HepG2 (cell line): ENCODE results near the gene CACTIN.
"Not testable (repeated sequence)": the region's sequence is repeated elsewhere in the genome, so short reads cannot be mapped to it uniquely, and the experiment has no call there.

Experiments used
- CTCF ChIP-seq: sonication (generic); formaldehyde crosslinking; IDR thresholded peaks from 2 replicates; pipeline ENCODE4 v1.5.0; 2020; ENCODE audit warnings: mild to moderate bottlenecking, missing genetic modification reagents, moderate library complexity
- ISX ChIP-seq: sonication (generic); formaldehyde crosslinking; conservative IDR thresholded peaks from 2 replicates; pipeline ENCODE4 v1.5.0; 2020; ENCODE audit warnings: missing genetic modification reagents
- KDM5B ChIP-seq: sonication (generic); formaldehyde crosslinking; IDR thresholded peaks from 2 replicates; pipeline ENCODE4 v1.4.0; 2020; ENCODE audit warnings: missing genetic modification reagents, mild to moderate bottlenecking, borderline replicate concordance
- RFXANK ChIP-seq: IDR thresholded peaks from 2 replicates; pipeline ENCODE4 v1.6.1; 2016
- ZBTB7A ChIP-seq: sonication (generic); formaldehyde crosslinking; IDR thresholded peaks from 2 replicates; pipeline ENCODE4 v1.8.0; 2022; ENCODE audit warnings: mild to moderate bottlenecking, missing genetic modification reagents
- ZNF274 ChIP-seq: sonication (generic); formaldehyde crosslinking; IDR thresholded peaks from 2 replicates; pipeline ENCODE4 v1.5.1; 2020; ENCODE audit warnings: mild to moderate bottlenecking, missing genetic modification reagents

- not testable (repeated sequence) for TF ChIP-seq KDM5B, RFXANK, CTCF, ZBTB7A, ISX, ZNF274 (CRISPR knock-in tag)
These were observed 44.8 kb downstream of the CACTIN start for GRCh38 chr19:3581792-3582191.
